AG09319 (cell line): ENCODE measurements around the gene LRP4.
A peak's percentile ranks its signal among the peaks of the same experiment; 100 is the strongest.

Experiments used
- DNase-seq: peaks from one replicate; pipeline ENCODE4 v3.0.0-alpha.2; 2010; ENCODE audit warnings: low read depth; ENCODE audit errors: extremely low read depth
- CTCF ChIP-seq: IDR thresholded peaks from 2 replicates; pipeline ENCODE4 v1.5.1; 2011; ENCODE audit warnings: low read depth, mild to moderate bottlenecking, inconsistent platforms, low read length, moderate library complexity

The LRP4 gene

GRCh38 chr11:46855863-46856262 lies 62.5 kb downstream of the LRP4 start:
- no peak for TF ChIP-seq CTCF
- DNase-seq: no peak

DNA sequence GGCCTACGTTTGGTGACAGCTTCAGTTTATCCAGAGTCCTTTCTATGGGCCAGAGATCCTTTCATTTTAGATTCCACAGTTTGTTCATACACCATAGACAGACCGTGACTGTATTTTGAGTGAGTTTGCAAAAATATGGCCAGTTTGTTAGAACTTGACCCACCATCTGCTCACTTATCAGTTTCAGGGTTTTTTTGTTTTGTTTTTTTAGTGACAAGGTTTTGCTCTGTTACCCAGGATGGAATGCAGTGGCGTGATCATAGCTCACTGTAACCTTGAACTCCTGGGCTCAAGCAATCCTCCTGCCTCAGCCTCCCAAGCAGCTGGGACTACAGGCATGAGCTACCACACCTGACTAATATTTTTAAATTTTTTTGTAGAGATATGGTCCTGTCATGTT lies 63.2 kb downstream of the LRP4 start:
- no peak for DNase-seq
- no peak for TF ChIP-seq CTCF

- DNase-seq: no peak
- no peak for TF ChIP-seq CTCF
Observed at GRCh38 chr11:46850829-46851380, 67.4 kb downstream of the LRP4 start.

DNA sequence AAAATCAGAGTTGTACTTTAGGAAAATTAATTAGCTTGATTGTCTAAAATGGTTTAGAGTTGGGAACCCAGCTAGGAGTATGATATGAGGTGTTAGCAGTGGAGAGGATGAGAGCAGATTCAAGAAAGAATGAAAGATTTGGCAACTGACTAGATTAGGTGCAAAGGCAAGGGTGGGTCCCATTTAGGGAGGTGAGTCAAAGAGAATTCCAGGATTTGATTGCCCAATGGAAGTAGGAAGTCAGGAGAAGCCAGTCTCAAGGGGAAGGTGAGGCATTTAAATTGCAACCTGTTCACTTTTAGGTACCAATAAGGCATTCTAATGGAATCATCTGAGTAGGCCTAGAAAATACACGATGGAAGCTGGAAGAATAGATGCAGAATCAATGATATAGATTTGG lies 68.7 kb downstream of the LRP4 start:
- DNase-seq: no peak
- no peak for TF ChIP-seq CTCF

DNA sequence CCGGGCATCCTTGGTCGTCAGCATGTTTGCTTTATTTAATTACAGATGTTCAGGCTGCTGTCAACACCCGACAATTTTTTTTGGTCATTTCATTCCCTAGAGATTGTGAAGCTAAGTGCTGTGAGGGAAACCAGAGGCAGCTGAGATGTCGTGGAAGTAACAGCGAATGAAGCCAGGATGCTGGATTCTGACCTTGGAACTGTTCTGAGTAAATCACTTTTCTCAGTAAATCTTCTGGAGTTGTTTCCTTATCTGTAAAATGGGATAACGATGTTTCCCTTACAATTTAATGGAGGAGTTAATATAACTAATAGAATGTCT lies 71.9 kb downstream of the LRP4 start:
- DNase-seq: no peak

DNA sequence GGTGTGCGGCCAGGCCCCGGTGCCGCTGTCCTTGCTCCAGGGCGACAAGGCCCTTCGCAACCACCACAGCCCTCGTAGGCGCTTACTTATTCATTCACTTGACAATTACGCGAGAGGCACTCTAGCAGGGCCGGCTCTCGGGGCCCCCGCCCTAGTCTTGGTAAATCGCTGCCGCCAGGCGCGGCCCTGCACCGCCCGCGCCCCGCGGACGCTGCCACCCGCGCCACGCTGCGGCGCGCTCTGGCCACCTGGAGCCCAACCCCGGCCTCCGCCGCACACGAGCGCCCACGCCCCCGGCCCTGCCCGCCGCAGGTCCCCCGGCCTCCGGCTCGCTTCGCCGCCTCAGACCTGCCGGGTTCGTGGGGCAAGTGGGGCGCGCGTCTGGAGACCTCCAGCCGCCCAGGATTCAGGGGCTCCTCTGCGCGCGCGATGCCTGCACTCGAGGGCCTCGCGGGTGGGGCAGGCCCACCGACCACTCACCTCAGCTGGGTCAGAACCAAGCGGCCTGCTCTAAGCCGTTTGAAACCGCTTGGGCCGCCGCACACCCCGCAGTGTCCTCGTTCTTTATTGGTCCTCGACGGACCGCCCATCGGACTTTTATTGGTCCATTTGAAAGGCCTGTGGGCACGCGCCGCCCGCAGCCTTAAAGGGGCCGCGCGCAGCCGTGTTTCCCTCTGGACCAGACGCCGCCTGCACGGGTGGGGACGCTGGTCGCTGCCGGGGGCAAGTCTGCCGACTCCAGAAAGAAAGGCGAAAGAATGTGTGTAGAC lies 72.4 kb downstream of the LRP4 start, which contains the start of gene CKAP5:
TSS of gene CKAP5 (minus strand) at position 541 of the 770 bp plus-strand sequence. CDS start 25,049 bp downstream, outside the sequence.
- DNase-seq: peak; percentile 65
- no peak for TF ChIP-seq CTCF

More for the DNA sequence above, 71.9 kb downstream of the LRP4 start:
- no peak for TF ChIP-seq CTCF

- TF ChIP-seq CTCF: no peak
- no peak for DNase-seq
Observed at GRCh38 chr11:46845440-46845739, 73.0 kb downstream of the LRP4 start.
